ENCODE results near the gene ATXN7L2.

DNA sequence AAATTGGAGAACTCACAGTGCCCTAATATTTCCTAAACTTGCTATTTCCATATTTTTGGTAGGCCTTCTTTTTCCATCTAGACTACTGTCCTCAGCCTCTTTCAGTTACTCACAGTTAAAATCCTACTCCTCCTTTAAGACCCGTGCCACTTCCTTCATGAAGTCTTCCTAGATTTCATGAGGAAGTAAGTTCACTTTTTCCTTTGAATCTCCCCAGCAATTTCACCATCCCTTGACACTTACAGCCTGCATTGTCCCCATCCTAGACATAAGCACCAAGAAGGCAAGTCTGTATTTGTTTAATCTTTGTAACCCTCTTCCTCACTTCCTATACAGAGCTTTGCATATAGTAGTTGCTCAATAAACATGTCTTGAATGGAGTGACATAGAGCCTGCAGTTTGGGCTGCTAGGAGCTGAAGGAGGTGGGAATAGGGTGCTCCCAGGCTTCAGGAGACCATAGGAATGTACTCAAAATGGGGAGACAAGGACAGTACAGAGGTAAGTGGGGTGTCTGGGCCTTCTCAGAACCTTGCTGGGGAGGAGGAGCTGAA, 50.7 kb downstream of the ATXN7L2 start:
- TF ChIP-seq, protein P1, sequence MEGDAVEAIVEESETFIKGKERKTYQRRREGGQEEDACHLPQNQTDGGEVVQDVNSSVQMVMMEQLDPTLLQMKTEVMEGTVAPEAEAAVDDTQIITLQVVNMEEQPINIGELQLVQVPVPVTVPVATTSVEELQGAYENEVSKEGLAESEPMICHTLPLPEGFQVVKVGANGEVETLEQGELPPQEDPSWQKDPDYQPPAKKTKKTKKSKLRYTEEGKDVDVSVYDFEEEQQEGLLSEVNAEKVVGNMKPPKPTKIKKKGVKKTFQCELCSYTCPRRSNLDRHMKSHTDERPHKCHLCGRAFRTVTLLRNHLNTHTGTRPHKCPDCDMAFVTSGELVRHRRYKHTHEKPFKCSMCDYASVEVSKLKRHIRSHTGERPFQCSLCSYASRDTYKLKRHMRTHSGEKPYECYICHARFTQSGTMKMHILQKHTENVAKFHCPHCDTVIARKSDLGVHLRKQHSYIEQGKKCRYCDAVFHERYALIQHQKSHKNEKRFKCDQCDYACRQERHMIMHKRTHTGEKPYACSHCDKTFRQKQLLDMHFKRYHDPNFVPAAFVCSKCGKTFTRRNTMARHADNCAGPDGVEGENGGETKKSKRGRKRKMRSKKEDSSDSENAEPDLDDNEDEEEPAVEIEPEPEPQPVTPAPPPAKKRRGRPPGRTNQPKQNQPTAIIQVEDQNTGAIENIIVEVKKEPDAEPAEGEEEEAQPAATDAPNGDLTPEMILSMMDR (IDR thresholded peaks at IDR 0.05), result no peak
- TF ChIP-seq EP300 (IDR thresholded peaks at IDR 0.05), result no peak
